Stimulated activated CD8-positive, alpha-beta memory T cell treated with anti-CD3 and anti-CD28 coated beads, Interleukin-12 subunit alpha, Interleukin-12 subunit beta, amount 100 ng/mL, for 4 hours (primary cell): ENCODE measurements around the gene SCN9A.
"Not testable (repeated sequence)": the region's sequence is repeated elsewhere in the genome, so short reads cannot be mapped to it uniquely, and the experiment has no call there.

ENCODE experiments used
- DNase-seq: peaks from one replicate; pipeline ENCODE4 v3.0.0-alpha.2; 2020; ENCODE audit warnings: low read depth

Gene SCN9A

GRCh38 chr2:166242309-166242708 is 133.4 kb downstream of the SCN9A start:
- no peak for DNase-seq

- DNase-seq, result no peak
Observed at GRCh38 chr2:166240387-166241313, 135.1 kb downstream of the SCN9A start.

DNA sequence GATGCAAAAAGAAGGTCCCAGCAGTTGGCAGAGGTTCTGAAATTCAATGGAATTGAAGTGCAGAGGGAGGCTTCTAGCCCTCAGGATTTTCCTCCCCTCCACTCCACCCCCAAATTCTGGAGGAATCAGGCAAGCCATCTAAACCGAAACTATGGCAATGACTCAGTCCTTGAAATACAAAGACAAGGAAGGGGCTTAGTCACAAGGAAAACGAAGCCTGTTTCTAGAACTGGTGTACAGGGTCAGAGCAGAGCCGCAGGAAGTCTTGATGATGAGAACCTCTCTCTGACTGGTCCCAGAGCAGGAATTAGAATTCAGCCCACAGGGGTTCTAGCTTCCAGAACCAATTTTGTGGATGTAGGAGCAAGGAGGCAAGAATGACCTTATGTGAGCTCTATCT is 136.2 kb downstream of the SCN9A start:
- DNase-seq, result no peak

GRCh38 chr2:166238176-166238575 is 137.6 kb downstream of the SCN9A start:
- DNase-seq, result no peak

- DNase-seq, result no peak
Observed at GRCh38 chr2:166234112-166234846, 141.5 kb downstream of the SCN9A start.

- no peak for DNase-seq
Observed at GRCh38 chr2:166233244-166233643, 142.5 kb downstream of the SCN9A start.

DNA sequence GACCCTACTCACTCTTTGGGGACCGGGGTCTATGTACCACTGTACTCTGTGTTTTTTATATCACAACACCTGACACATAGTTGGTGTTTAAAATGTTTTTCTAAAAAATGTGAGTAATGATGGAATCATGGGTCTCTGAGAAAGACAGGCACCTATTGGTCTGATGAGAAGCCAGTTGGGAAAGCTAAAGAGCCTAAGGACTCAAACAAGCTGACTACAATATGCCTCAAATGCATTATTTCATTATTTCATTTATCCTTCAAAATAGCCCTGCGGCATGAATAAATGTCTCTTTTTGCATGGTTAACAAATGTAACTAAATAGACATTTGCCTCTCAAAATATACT is 145.0 kb downstream of the SCN9A start:
- no peak for DNase-seq

- no peak for DNase-seq
Observed at GRCh38 chr2:166230024-166230723, 145.6 kb downstream of the SCN9A start.

DNA sequence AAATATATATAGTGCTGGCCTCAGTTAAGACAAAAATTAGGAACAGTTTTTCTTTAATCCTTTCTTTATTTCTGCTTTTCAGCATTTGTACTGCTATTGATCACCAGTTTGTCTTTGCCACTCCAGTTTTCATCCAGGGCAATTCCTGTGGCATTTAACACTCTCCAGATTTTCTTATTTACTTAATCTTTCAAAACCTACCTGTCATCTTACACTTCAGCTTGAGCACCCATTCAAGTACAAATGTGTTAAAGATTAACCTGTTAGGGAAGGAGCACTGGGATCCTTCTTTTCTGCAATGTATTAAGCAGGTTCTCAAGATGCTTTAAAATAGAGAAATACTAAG is 146.1 kb downstream of the SCN9A start:
- DNase-seq, result no peak

DNA sequence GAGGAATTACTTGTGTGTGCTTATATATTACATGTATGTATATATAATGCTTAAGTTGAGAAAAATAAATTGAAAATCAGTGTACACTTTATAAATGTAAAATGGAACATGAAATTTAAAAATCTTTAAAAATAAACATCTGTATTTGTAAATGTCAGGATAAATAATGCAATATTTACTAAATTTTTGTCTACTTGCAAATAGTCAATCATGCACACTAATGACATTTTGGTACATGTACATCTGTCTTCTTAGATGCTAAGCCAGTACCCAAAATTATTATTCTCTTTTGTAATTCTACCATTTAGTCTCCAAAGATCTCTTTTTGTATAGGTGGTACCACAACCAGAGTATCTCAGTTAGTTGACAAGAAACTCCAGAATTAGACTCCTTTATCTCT is 151.5 kb downstream of the SCN9A start:
- DNase-seq, result no peak

GRCh38 chr2:166223298-166223697 is 152.4 kb downstream of the SCN9A start:
- DNase-seq, result no peak

GRCh38 chr2:166211079-166211478 is 164.7 kb downstream of the SCN9A start:
- DNase-seq, result no peak

GRCh38 chr2:166209944-166210343 is 165.8 kb downstream of the SCN9A start:
- not testable (repeated sequence) for DNase-seq

DNA sequence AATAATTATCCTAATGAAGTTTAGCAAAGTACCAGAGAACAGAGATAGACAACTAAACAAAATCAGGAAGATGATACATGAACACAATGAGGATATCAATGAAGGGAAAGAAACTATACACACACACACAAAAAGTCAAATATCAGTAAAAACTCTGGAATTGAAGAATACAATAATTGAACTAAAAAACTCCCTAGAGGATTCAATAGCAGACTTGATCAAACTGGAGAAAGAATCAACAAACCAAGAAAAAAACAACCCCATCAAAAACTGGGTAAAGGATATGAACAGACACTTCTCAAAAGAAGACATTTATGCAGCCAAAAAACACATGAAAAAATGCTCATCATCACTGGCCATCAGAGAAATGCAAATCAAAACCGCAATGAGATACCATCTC is 166.4 kb downstream of the SCN9A start:
- not testable (repeated sequence) for DNase-seq

DNA sequence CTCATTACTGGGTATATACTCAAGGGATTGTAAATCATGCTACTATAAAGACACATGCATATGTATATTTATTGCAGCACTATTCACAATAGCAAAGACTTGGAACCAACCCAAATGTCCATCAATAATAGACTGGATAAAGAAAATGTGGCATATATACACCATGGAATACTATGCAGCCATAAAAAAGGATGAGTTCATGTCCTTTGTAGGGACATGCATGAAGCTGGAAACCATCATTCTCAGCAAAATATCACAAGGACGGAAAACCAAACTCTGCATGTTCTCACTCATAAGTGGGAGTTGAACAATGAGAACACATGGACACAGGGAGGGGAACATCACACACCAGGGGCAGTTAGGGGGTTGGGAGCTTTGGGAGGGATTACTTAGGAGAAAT is 169.6 kb downstream of the SCN9A start:
- not testable (repeated sequence) for DNase-seq

DNA sequence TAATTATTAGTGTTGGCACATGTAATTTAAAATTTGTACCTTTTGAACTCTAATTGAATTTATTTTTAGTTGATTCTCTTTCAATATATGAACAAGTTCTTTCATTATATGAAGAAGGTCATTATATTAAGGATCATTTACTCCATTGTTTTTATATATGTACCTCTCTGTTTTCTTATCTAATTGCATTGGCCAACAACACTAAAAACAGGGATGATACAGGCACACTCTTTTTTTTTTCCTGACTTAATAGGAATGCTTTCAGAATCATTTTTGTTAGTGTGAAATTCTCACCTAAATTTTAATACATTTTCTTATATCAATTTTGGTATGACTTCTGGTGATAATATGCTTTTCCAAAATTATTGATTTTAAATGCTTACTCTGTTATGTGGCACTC is 173.0 kb downstream of the SCN9A start:
- DNase-seq, result no peak

GRCh38 chr2:166197446-166197845 is 178.3 kb downstream of the SCN9A start:
- DNase-seq, result no peak

DNA sequence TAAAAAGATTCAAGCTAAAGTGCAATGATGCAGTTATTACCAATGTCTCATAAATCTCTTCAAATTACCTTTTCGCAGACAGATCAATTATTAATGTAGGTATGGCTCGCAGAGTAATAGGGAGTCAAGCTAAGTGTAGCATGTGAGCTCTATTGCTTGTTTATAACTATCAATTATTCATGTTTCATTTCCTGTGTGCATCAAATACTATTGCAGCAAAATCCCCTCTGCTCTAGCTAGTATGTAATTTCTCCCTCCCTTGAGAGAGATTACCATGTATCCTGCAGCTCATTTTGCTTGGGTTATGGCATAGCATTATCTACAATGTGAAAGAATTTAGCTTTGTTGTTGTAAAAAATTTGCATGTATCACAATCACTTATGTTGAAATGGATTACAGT is 182.3 kb downstream of the SCN9A start:
- no peak for DNase-seq

- no peak for DNase-seq
Observed at GRCh38 chr2:166188084-166188483, 187.7 kb downstream of the SCN9A start.

DNA sequence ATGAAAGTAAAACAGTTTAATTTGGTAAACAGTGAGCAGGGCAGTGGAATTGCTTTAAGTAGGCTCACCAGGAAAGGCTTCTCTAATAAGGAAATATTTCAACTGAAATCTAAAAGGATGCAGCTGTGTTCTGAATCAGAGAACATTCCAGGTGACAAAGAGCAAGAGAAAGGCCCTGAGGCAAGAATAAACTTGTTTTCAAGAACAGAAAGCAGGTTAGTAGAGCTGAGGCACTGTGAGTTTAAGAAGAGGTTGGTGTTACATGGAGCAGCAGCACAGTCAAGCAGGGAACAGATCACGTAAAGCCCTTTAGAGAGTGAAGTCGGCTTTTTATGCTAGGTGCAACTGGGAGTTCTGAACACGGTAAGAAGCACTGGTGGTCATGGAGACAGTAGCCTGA is 191.0 kb downstream of the SCN9A start:
- no peak for DNase-seq

GRCh38 chr2:166181813-166182154 is 194.0 kb downstream of the SCN9A start:
- DNase-seq, result no peak

- DNase-seq, result no peak
Observed at GRCh38 chr2:166180951-166181812, 194.6 kb downstream of the SCN9A start.
